GM18502 (cell line): ENCODE results near the gene CHAT.
"Not testable (repeated sequence)": the region's sequence is repeated elsewhere in the genome, so short reads cannot be mapped to it uniquely, and the experiment has no call there.

Experiments
- ATAC-seq: cut with Tn5 transposase; IDR thresholded peaks from one replicate; pipeline ENCODE4 v1.9.1; 2021; ENCODE audit warnings: mild to moderate bottlenecking; ENCODE audit not compliant: unreplicated experiment, poor library complexity

Gene CHAT

GRCh38 chr10:49678827-49679479 lies 65.1 kb downstream of the CHAT start:
- no peak for ATAC-seq

GRCh38 chr10:49679480-49679893 lies 65.7 kb downstream of the CHAT start, which contains the start of gene C10orf53:
Gene C10orf53, plus strand, starts transcription at chr10:49679651. Its CDS starts 47 bp downstream, at chr10:49679698.
- ATAC-seq: no peak

GRCh38 chr10:49682449-49682848 lies 68.6 kb downstream of the CHAT start:
- not testable (repeated sequence) for ATAC-seq

- no peak for ATAC-seq
Observed at GRCh38 chr10:49682879-49683278, 69.0 kb downstream of the CHAT start.

GRCh38 chr10:49686651-49687050 lies 72.8 kb downstream of the CHAT start:
- ATAC-seq: no peak

- ATAC-seq: no peak
Observed at GRCh38 chr10:49688261-49688846, 74.5 kb downstream of the CHAT start.

GRCh38 chr10:49688920-49689319 lies 75.1 kb downstream of the CHAT start:
- no peak for ATAC-seq

- no peak for ATAC-seq
Observed at GRCh38 chr10:49689882-49690510, 76.2 kb downstream of the CHAT start.

GRCh38 chr10:49690698-49691356 lies 77.0 kb downstream of the CHAT start:
- no peak for ATAC-seq

- no peak for ATAC-seq
Observed at GRCh38 chr10:49691588-49691987, 77.8 kb downstream of the CHAT start.

GRCh38 chr10:49694466-49694865 lies 80.6 kb downstream of the CHAT start:
- ATAC-seq: no peak

- ATAC-seq: no peak
Observed at GRCh38 chr10:49696311-49696710, 82.5 kb downstream of the CHAT start.

GRCh38 chr10:49698679-49699078 lies 84.8 kb downstream of the CHAT start:
- no peak for ATAC-seq

GRCh38 chr10:49700211-49700610 lies 86.4 kb downstream of the CHAT start:
- no peak for ATAC-seq

GRCh38 chr10:49700997-49701396 lies 87.2 kb downstream of the CHAT start:
- ATAC-seq: no peak

GRCh38 chr10:49707585-49707984 lies 93.7 kb downstream of the CHAT start:
- ATAC-seq: no peak

- no peak for ATAC-seq
Observed at GRCh38 chr10:49709934-49710333, 96.1 kb downstream of the CHAT start.

- ATAC-seq: no peak
Observed at GRCh38 chr10:49710966-49711365, 97.1 kb downstream of the CHAT start.

- ATAC-seq: no peak
Observed at GRCh38 chr10:49711481-49711880, 97.6 kb downstream of the CHAT start.

- no peak for ATAC-seq
Observed at GRCh38 chr10:49713266-49713665, 99.4 kb downstream of the CHAT start.
